Adrenal gland (tissue), 5 donors: Measurements from ENCODE around the gene OGFOD2.

Source experiments
- POLR2A ChIP-seq, 2 donors: fragments of 450-650 bp; IDR thresholded peaks; one replicate each; pipeline ENCODE4 v1.6.1; 2017; ENCODE audit warnings: antibody characterized with exemption in 2 of 2, mild to moderate bottlenecking in 2 of 2, moderate library complexity in 1 of 2
- TF ChIP-seq, protein P1 (sequence below), 6 experiments: fragments of 450-650 bp in 4 of 6; fragments of 200-600 bp in 2 of 6; sonication (generic) in 1 of 6; IDR thresholded peaks; 1 replicate in 5 of 6; 2 replicates in 1 of 6; pipeline versions ENCODE4 v1.5.1 to v1.8.0; 2016 to 2021; ENCODE audit warnings: antibody characterized with exemption in 6 of 6, mild to moderate bottlenecking in 2 of 6, moderate library complexity in 1 of 6
- donor health status: DM: no; HTN: no; CAD: no.

DNA sequence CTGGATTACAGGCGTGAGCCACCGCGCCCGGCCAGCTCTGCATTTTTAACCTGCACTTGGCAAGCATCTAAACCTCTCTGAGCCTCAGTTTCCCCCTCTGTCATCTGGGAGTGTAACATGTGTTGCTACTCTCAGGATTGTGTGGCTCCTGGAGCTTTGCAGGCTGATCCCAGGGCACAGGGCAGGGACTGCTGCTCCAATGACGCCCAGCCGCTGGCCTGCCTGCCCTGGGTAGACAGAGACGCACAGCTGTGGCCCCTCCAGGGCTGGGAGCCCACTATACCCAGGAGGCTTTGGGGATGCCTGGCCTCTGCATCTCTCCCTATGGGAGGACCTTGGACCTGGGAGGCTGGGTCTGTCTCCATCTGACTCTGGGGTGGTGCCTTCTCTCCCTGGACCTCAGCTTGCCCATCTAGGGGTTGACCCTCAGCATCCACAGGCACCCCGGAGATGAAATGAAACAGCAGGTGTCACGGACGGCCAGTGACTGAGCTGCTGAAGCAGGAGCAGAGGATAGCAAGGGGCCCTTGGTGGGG is 19.2 kb downstream of the OGFOD2 start:
- no peak for TF ChIP-seq POLR2A (IDR thresholded peaks at IDR 0.05)
- TF ChIP-seq, protein P1, sequence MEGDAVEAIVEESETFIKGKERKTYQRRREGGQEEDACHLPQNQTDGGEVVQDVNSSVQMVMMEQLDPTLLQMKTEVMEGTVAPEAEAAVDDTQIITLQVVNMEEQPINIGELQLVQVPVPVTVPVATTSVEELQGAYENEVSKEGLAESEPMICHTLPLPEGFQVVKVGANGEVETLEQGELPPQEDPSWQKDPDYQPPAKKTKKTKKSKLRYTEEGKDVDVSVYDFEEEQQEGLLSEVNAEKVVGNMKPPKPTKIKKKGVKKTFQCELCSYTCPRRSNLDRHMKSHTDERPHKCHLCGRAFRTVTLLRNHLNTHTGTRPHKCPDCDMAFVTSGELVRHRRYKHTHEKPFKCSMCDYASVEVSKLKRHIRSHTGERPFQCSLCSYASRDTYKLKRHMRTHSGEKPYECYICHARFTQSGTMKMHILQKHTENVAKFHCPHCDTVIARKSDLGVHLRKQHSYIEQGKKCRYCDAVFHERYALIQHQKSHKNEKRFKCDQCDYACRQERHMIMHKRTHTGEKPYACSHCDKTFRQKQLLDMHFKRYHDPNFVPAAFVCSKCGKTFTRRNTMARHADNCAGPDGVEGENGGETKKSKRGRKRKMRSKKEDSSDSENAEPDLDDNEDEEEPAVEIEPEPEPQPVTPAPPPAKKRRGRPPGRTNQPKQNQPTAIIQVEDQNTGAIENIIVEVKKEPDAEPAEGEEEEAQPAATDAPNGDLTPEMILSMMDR (IDR thresholded peaks at IDR 0.05), result no peak
